Common myeloid progenitor, CD34-positive (primary cell): ENCODE data around the gene PLA2G4B.
"Not testable (repeated sequence)": the region's sequence is repeated elsewhere in the genome, so short reads cannot be mapped to it uniquely, and the experiment has no call there.

Source experiments
- CTCF ChIA-PET: fragments of 350-600 bp; sonication (Branson Sonifier 250); formaldehyde crosslinking; loops from one replicate; lab custom pipeline; 2021; ENCODE audit warnings: antibody characterized with exemption; lab: Charles Lee
- POLR2A ChIA-PET: fragments of 350-600 bp; sonication (Branson Sonifier 250); formaldehyde crosslinking; loops from one replicate; lab custom pipeline; 2021; ENCODE audit warnings: antibody characterized with exemption; lab: Charles Lee
- DNase-seq, 3 donors: peaks; one replicate each; pipeline versions ENCODE4 v3.0.0 to v3.0.0-alpha.2; 2013
- H3K27ac ChIP-seq, 2 experiments: 1 replicate in 1 of 2; 2 replicates in 1 of 2; pipeline ENCODE4 v1.7.0; 2013; ENCODE audit warnings: inconsistent platforms in 2 of 2, low read length in 2 of 2, mild to moderate bottlenecking in 2 of 2, low read depth in 1 of 2, moderate library complexity in 1 of 2; ENCODE audit not compliant: severe bottlenecking in 2 of 2, insufficient read depth in 1 of 2, poor library complexity in 1 of 2
- H3K27me3 ChIP-seq, 5 experiments: replicated peaks in 2 of 5; 1 replicate in 3 of 5; 2 replicates in 2 of 5; pipeline versions ENCODE4 v1.6.1 to v1.7.0; 2013; ENCODE audit warnings: low read length in 4 of 5, mild to moderate bottlenecking in 2 of 5, moderate library complexity in 2 of 5, inconsistent platforms in 1 of 5; ENCODE audit not compliant: insufficient read depth in 5 of 5, control insufficient read depth in 4 of 5
- H3K36me3 ChIP-seq, 4 experiments: 1 replicate in 2 of 4; 2 replicates in 2 of 4; pipeline versions ENCODE4 v1.6.1 to v1.7.0; 2013; ENCODE audit warnings: low read length in 3 of 4, control low read depth in 1 of 4, mild to moderate bottlenecking in 1 of 4; ENCODE audit not compliant: control insufficient read depth in 4 of 4, insufficient read depth in 4 of 4
- H3K4me1 ChIP-seq, 4 experiments: 1 replicate in 3 of 4; 2 replicates in 1 of 4; pipeline versions ENCODE4 v1.6.1 to v1.7.1; 2013; ENCODE audit warnings: low read length in 3 of 4, mild to moderate bottlenecking in 3 of 4, control low read depth in 1 of 4, inconsistent platforms in 1 of 4, moderate library complexity in 1 of 4; ENCODE audit not compliant: control insufficient read depth in 4 of 4, insufficient read depth in 4 of 4; ENCODE audit errors: control extremely low read depth in 1 of 4
- H3K4me3 ChIP-seq, 7 experiments: 1 replicate in 4 of 7; 2 replicates in 3 of 7; pipeline versions ENCODE4 v1.5.1 to v1.7.0; 2013; ENCODE audit warnings: mild to moderate bottlenecking in 7 of 7, low read length in 6 of 7, moderate library complexity in 6 of 7, inconsistent platforms in 2 of 7, low read depth in 2 of 7, control low read depth in 1 of 7; ENCODE audit not compliant: insufficient read depth in 4 of 7, control insufficient read depth in 1 of 7; ENCODE audit errors: extremely low read depth in 1 of 7
- H3K9me3 ChIP-seq, 5 experiments: 1 replicate in 4 of 5; 2 replicates in 1 of 5; pipeline versions ENCODE4 v1.6.1 to v1.7.1; 2013; ENCODE audit warnings: low read length in 4 of 5, mild to moderate bottlenecking in 2 of 5, inconsistent platforms in 1 of 5, low read depth in 1 of 5, moderate library complexity in 1 of 5; ENCODE audit not compliant: control insufficient read depth in 4 of 5, insufficient read depth in 2 of 5; ENCODE audit errors: control extremely low read depth in 1 of 5
- WGBS: methylation state at CpG from one replicate; pipeline ENCODE4 v1.1.5; 2013; ENCODE audit not compliant: insufficient coverage; 5-methylcytosine and 5-hydroxymethylcytosine counted together

Gene PLA2G4B

DNA sequence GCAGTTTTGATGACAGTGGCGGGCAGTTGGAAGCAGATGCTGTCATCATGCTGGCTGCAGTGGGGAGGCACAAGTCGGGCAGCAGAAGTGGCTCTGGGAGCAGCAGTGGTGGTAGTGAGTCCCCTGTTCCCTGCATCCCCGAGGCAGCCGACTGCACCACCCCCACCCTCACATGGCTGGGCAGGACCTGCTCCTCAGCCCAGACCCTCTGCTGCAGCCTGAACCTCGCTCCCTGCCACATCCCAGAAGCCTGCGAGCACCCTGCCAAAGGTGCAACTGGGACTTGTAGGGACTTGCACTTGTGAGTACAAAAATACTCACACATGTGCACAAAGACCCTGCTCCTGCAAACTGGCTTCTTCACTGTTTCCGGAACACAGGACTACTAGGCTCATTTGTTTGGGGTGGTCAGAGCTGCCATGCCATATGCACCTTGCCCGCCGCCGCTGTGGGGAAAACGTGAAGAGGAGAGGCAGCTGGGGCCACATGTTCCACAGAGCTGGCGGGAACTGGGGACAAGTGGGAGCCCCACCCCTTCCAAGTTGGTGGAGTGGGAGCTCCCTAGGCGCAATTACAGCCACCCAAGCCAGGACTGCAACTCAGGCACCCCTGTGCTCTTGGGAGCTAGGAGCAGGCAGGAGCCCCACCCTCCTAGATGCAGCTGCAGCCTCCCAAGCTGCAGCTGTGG is 8.5 kb upstream of the PLA2G4B start:
- DNase-seq = no peak
- Histone ChIP-seq H3K27me3 (no peaks in the 10 kb centered on the region), H3K4me1 (peaks cover 0 to 27% (median 26%) of the 10 kb centered on the region in 4 experiments), H3K36me3 (peaks cover 0 to 15% (median 2%) of the 10 kb centered on the region in 4 experiments), H3K27ac (no peak overlapping the region), H3K4me3 (no peak overlapping the region), H3K9me3 (no peaks in the 10 kb centered on the region)
- ChIA-PET POLR2A (interaction anchor here (0.6 kb wide), 1 partner anchor 44 kb away, joined by 3 read pairs; no protein-coding TSS in a partner anchor), CTCF (interaction anchor here (1.0 to 2.2 kb wide), 4 partner anchors 8 to 73 kb away, joined by 3 to 10 read pairs (median 5); partner anchors contain the start of genes MAPKBP1 and PLA2G4B)
- WGBS = 99% methylated on average over 13 of the region's 13 CpGs

DNA sequence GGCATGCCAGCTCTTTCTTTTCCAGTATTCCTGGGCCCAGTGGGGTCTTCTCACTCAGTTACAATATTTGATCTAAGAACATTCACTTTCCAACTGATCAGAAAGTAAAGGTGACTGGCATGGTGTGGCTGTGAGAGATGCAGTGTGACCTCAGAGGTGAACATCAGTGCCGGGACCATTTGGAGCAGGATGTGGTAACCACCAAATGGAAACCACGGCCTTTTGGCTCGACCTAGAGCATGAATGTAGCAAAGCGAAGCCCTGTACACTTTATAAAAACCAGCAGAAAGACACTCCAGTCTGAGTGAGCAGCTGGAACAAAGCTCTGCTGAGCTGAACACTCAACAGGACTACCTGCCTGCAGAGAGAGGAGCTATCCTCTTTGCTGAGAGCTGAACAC is 7.4 kb upstream of the PLA2G4B start:
- H3K36me3 ChIP-seq, H3K27ac ChIP-seq, POLR2A ChIA-PET, H3K9me3 ChIP-seq, H3K27me3 ChIP-seq, H3K4me3 ChIP-seq: not testable (repeated sequence)
- peaks cover 0 to 27% (median 27%) of the 10 kb centered on the region in 4 experiments for H3K4me1 ChIP-seq
- peak in 2 of 3 donors; percentile 69 to 73 for DNase-seq
- CTCF ChIA-PET = interaction anchor here (1.1 to 2.2 kb wide), 6 partner anchors 11 to 72 kb away, joined by 3 to 10 read pairs (median 4); partner anchors contain the start of gene MAPKBP1
- WGBS = 0% methylated on average over 3 of the region's 4 CpGs

DNA sequence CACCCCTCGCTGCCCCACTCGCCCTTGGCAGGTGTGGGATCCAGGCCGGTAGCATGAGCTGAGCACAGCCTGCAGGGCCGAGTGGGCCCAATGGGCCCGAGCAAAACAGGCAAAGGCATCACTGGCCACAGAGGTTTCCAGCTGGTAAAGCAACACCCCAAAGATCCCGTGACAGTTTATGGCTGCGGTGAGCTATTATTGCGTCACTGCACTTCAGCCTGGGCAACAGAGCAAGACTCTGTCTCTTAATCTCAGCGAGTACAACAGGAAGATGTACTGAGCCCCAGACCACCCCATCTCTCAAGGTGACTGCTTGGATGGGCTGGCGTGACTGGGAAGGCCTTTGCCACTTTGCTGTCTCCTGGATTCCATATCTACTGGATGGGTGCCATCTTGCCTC is 6.4 kb upstream of the PLA2G4B start:
- ChIA-PET CTCF (interaction anchor here (1.1 to 2.2 kb wide), 6 partner anchors 8 to 71 kb away, joined by 3 to 10 read pairs (median 4); partner anchors contain the start of gene MAPKBP1), POLR2A (no interaction called here)
- no peak overlapping the region for H3K4me3 ChIP-seq
- no peak overlapping the region for H3K27ac ChIP-seq
- 92% methylated on average over 10 of the region's 10 CpGs for WGBS
- DNase-seq = no peak
- no peaks in the 10 kb centered on the region for H3K27me3 ChIP-seq
- H3K9me3 ChIP-seq = no peaks in the 10 kb centered on the region
- peaks cover 0 to 4% (median 2%) of the 10 kb centered on the region in 4 experiments for H3K36me3 ChIP-seq
- H3K4me1 ChIP-seq = peaks cover 0 to 25% (median 24%) of the 10 kb centered on the region in 4 experiments

DNA sequence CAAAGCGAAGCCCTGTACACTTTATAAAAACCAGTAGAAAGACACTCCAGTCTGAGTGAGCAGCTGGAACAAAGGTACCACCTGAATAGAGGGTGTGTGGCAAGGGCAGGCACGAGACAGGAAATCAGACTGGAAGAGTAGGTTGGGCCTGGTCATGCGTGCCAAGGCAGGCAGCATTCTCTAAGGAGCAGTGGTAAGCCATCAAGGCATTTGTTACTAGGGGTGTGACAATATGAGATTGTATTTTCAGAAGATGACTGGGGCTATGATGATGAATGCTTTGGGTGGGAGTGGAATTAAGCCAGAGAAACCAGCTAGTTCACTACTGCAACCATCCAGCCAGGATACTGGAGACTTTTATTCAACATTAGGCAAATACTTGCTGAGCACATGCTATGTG is 5.8 kb upstream of the PLA2G4B start:
- H3K9me3 ChIP-seq = no peaks in the 10 kb centered on the region

DNA sequence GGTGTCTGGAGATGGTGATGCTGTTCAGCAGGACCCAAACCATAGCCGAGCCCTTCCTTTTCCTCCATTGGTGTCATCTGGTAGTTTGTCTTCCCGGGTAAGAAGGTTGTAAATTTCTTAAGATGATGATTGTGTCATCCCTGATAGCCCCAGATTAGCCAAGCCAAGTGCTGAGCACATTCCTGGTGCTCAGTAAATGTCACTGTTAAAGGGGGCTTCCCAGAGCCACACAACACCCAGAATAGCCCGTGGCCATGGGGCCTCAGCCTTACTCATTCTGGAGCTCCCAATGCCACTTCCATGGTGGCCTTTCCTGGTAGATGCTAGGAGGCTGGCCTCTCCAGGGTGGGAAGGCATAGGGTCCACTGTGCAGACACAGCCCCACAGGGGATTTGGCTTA is 4.6 kb upstream of the PLA2G4B start:
- peaks cover 0 to 4% (median 2%) of the 10 kb centered on the region in 4 experiments for H3K36me3 ChIP-seq
- POLR2A ChIA-PET = no interaction called here
- CTCF ChIA-PET = no interaction called here
- no peak overlapping the region for H3K4me3 ChIP-seq
- no peak for DNase-seq
- peaks cover 0 to 12% (median 9%) of the 10 kb centered on the region in 4 experiments for H3K4me1 ChIP-seq
- no peak overlapping the region for H3K27ac ChIP-seq
- no peaks in the 10 kb centered on the region for H3K27me3 ChIP-seq
- no peaks in the 10 kb centered on the region for H3K9me3 ChIP-seq
- WGBS = 100% methylated on average over 3 of the region's 3 CpGs

More for the DNA sequence above, 5.8 kb upstream of the PLA2G4B start:
- Histone ChIP-seq H3K36me3 (peaks cover 0 to 4% (median 2%) of the 10 kb centered on the region in 4 experiments), H3K4me3 (no peak overlapping the region), H3K27me3 (no peaks in the 10 kb centered on the region), H3K27ac (no peak overlapping the region), H3K4me1 (peaks cover 0 to 20% (median 19%) of the 10 kb centered on the region in 4 experiments)
- WGBS = 70% methylated on average over 2 of the region's 3 CpGs
- CTCF ChIA-PET = interaction anchor here (1.1 kb wide), 1 partner anchor 8 kb away, joined by 3 read pairs; no protein-coding TSS in a partner anchor
- POLR2A ChIA-PET = no interaction called here
- no peak for DNase-seq

DNA sequence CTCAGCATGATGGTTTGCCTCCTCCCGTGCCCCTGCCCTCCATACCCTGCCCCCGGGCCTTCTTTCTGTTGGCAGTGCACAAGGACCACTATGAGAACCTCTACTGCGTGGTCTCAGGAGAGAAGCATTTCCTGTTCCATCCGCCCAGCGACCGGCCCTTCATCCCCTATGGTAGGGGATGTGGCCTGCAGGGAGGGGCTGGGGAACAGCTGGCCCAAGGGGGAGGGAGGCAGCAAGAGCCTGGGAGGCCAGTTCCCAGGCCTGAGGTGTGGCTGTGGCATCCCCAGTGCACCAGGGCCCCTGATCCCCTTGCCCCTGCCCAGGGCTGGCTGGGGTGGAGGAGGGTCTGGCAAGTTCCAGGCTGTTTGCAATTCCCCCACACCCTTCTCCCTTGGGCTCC is 2.6 kb upstream of the PLA2G4B start:
- no peaks in the 10 kb centered on the region for H3K9me3 ChIP-seq
- ChIA-PET POLR2A (no interaction called here), CTCF (no interaction called here)
- H3K27me3 ChIP-seq = no peaks in the 10 kb centered on the region
- H3K36me3 ChIP-seq = peaks cover 0 to 10% (median 2%) of the 10 kb centered on the region in 4 experiments
- peaks cover 0 to 12% (median 9%) of the 10 kb centered on the region in 4 experiments for H3K4me1 ChIP-seq
- H3K4me3 ChIP-seq = no peak overlapping the region
- DNase-seq = no peak
- WGBS = 78% methylated on average over 6 of the region's 6 CpGs
- no peak overlapping the region for H3K27ac ChIP-seq
